ENCODE data around the gene ZNF677.
A peak's percentile ranks its signal among the peaks of the same experiment; 100 is the strongest.
"Not testable (repeated sequence)": the region's sequence is repeated elsewhere in the genome, so short reads cannot be mapped to it uniquely, and the experiment has no call there.

Gene ZNF677

GRCh38 chr19:53212703-53213320 lies 41.9 kb downstream of the ZNF677 start:
- no peaks in the 10 kb centered on the region for H3K27me3 ChIP-seq (ENCODE audit: insufficient read depth, insufficient read length)
- no peak overlapping the region for H3K4me3 ChIP-seq (ENCODE audit: insufficient read length, low read depth)
- no peak overlapping the region for H3K9ac ChIP-seq (ENCODE audit: insufficient read length, low read depth)
- no peak for DNase-seq (ENCODE audit: low read depth, low spot score)
- TF ChIP-seq ZNF274 (IDR thresholded peaks at IDR 0.05; ENCODE audit: low read depth, low read length) = peak; percentile 91
- TF ChIP-seq SUZ12 (IDR thresholded peaks at IDR 0.05; ENCODE audit: extremely low read depth, insufficient read depth, insufficient read length) = no peak
- no peaks in the 10 kb centered on the region for H3K4me1 ChIP-seq (ENCODE audit: insufficient read depth, insufficient read length)
- H3K36me3 ChIP-seq (ENCODE audit: insufficient read depth, insufficient read length, low read length) = peaks cover 15% of the 10 kb centered on the region
- H3K9me3 ChIP-seq (ENCODE audit: insufficient read depth, low read length) = peaks cover 91% of the 10 kb centered on the region

DNA sequence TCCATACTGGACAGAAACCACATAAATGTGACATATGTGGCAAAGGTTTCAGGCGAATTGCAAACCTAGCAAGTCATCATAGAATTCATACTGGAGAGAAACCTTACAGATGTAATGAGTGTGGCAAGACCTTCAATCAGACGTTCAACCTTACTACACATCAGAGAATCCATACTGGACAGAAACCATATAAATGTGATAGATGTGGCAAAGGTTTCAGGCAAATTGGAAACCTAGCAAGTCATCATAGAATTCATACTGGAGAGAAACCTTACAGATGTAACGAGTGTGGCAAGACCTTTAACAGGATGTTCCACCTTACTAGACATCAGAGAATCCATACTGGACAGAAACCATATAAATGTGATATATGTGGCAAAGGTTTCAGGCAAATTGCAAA lies 43.1 kb downstream of the ZNF677 start:
- H3K9ac ChIP-seq (ENCODE audit: insufficient read length, low read depth); H3K4me3 ChIP-seq (ENCODE audit: insufficient read length, low read depth); DNase-seq (ENCODE audit: low read depth, low spot score); H3K4me1 ChIP-seq (ENCODE audit: insufficient read depth, insufficient read length); H3K27me3 ChIP-seq (ENCODE audit: insufficient read depth, insufficient read length): not testable (repeated sequence)
- Histone ChIP-seq H3K9me3 (ENCODE audit: insufficient read depth, low read length) (peaks cover 80% of the 10 kb centered on the region), H3K36me3 (ENCODE audit: insufficient read depth, insufficient read length, low read length) (peaks cover 15% of the 10 kb centered on the region)
- TF ChIP-seq ZNF274 (IDR thresholded peaks at IDR 0.05; ENCODE audit: low read depth, low read length) = peak; percentile 73

GRCh38 chr19:53196777-53197396 lies 57.8 kb downstream of the ZNF677 start:
- DNase-seq (ENCODE audit: low read depth, low spot score) = peak; percentile 68
- Histone ChIP-seq H3K4me1 (ENCODE audit: insufficient read depth, insufficient read length) (peaks cover 3% of the 10 kb centered on the region), H3K4me3 (ENCODE audit: insufficient read length, low read depth) (peak overlapping the region; percentile 80), H3K9me3 (ENCODE audit: insufficient read depth, low read length) (peaks cover 14% of the 10 kb centered on the region; the same call in 1 of the 2 replicates), H3K36me3 (ENCODE audit: insufficient read depth, insufficient read length, low read length) (peaks cover 8% of the 10 kb centered on the region), H3K9ac (ENCODE audit: insufficient read length, low read depth) (peak overlapping the region; percentile 85), H3K27me3 (ENCODE audit: insufficient read depth, insufficient read length) (no peaks in the 10 kb centered on the region)
- TF ChIP-seq SUZ12 (IDR thresholded peaks at IDR 0.05; ENCODE audit: extremely low read depth, insufficient read depth, insufficient read length) (no peak), YY1 (IDR thresholded peaks at IDR 0.05; ENCODE audit: insufficient read depth, insufficient read length) (no peak), ZNF274 (IDR thresholded peaks at IDR 0.05; ENCODE audit: low read depth, low read length) (no peak)

DNA sequence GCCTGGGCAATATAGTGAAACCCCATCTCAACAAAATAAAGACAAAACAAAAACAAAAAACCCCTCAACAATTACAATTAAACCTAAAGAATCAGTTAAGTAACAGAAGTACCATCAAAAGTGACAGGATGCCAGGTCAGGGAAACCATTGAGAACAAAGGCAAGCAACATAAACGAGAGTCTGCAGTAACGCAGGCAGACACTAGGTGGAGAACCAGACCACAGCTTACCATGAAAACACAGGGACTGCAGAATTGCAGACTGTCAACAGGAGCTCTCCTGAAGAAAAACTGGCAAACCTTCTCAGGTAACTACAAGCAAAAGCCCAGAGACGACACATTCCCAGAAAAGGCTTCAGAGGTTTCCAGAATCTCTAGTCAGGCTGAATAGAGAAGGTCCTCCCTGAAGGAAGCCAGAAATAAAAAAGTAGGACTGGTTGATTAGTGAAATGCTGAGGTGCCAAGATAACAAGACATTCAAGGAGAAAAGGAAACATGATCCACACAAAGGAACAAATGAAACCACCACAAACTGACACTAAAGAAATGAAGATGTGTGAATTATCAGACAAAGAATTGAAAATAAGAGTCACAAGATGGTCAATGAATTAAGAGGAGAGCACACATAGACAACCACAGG lies 59.3 kb downstream of the ZNF677 start:
- TF ChIP-seq SUZ12 (IDR thresholded peaks at IDR 0.05; ENCODE audit: extremely low read depth, insufficient read depth, insufficient read length) = no peak
- no peak for TF ChIP-seq YY1 (IDR thresholded peaks at IDR 0.05; ENCODE audit: insufficient read depth, insufficient read length)
- Histone ChIP-seq H3K9me3 (ENCODE audit: insufficient read depth, low read length) (peaks cover 6% of the 10 kb centered on the region; the same call in 1 of the 2 replicates), H3K4me3 (ENCODE audit: insufficient read length, low read depth) (no peak overlapping the region), H3K9ac (ENCODE audit: insufficient read length, low read depth) (no peak overlapping the region), H3K4me1 (ENCODE audit: insufficient read depth, insufficient read length) (peaks cover 3% of the 10 kb centered on the region), H3K36me3 (ENCODE audit: insufficient read depth, insufficient read length, low read length) (peaks cover 13% of the 10 kb centered on the region), H3K27me3 (ENCODE audit: insufficient read depth, insufficient read length) (no peaks in the 10 kb centered on the region)
- DNase-seq (ENCODE audit: low read depth, low spot score) = peak; percentile 72

DNA sequence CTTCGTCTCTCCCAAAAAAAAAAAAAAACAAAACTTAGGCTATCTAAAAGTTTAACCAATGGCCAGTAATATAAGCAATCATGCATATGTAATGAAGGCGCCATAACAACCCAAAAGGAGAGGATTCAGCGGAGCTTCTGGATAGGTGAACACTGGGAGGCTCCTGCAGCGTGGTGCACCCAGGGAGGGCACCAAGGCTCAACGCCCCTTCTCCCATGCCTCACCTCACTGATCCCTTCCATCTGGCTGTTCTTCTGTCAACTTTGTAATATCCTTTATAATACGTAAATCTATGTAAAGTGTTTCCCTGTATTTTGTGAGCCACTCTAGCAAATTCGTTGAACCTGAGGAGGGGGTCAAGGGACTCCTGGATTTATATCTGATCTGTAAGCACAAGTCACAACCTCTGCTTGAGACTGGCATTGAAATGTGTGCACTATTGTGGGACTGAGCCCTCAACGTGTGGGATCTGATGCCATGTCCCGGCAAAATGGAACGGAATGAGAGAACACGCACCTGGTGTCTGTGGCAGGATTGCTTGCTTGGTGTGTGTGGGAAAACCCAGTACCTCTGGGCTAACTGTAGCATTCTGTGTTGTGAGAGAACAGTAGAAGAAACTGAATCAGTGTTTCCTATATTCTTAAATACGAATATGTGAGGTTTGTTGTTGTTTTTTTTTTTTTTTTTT lies 61.0 kb downstream of the ZNF677 start:
- TF ChIP-seq SUZ12 (IDR thresholded peaks at IDR 0.05; ENCODE audit: extremely low read depth, insufficient read depth, insufficient read length) (no peak), ZNF274 (IDR thresholded peaks at IDR 0.05; ENCODE audit: low read depth, low read length) (no peak), YY1 (IDR thresholded peaks at IDR 0.05; ENCODE audit: insufficient read depth, insufficient read length) (no peak)
- Histone ChIP-seq H3K4me3 (ENCODE audit: insufficient read length, low read depth) (no peak overlapping the region), H3K27me3 (ENCODE audit: insufficient read depth, insufficient read length) (no peaks in the 10 kb centered on the region), H3K4me1 (ENCODE audit: insufficient read depth, insufficient read length) (peaks cover 3% of the 10 kb centered on the region), H3K9me3 (ENCODE audit: insufficient read depth, low read length) (no peaks in the 10 kb centered on the region), H3K36me3 (ENCODE audit: insufficient read depth, insufficient read length, low read length) (peaks cover 14% of the 10 kb centered on the region), H3K9ac (ENCODE audit: insufficient read length, low read depth) (no peak overlapping the region)
- no peak for DNase-seq (ENCODE audit: low read depth, low spot score)

DNA sequence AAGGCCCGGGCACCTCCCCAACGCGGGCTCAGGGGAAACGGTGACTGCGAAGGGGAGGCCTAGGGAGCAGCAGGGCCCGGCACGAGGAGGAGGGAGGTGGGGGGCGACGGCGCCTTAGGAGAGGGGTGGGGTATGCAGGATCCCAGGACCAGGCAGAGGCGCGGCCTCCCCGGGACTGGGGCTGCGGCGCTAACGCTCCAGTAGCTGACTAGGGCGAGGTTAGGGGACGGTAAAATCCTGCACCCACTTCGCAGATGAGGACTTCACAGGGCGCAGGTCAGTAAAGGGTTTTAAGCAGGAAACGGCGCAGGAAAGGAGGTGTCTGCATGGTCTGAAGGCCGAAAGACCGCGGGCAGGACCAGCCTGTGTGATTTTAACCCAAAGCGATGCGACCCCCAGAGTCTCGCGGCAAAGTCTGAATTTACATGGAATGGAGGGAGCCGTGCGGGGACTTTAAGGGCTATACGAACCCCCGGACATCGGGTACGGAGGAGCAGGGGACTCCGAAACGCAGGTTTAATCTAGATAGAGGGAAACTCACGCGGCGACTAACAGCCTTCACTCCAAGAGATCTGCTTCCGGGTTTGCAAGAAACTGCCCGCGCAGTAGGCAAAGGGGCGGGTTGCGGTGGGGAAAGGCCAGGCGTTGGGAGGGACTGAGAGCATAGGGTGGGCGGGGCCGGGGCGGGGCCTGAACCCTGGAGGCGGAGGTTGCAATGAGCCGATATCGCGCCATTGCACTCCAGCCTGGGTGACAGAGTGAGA lies 61.7 kb downstream of the ZNF677 start, which contains the start of gene ZNF665:
Gene ZNF665, minus strand, starts transcription at position 588 of the 764 bp plus-strand sequence. CDS start 10,460 bp downstream, outside the sequence.
- no peak for TF ChIP-seq YY1 (IDR thresholded peaks at IDR 0.05; ENCODE audit: insufficient read depth, insufficient read length)
- TF ChIP-seq ZNF274 (IDR thresholded peaks at IDR 0.05; ENCODE audit: low read depth, low read length) = no peak
- no peak for TF ChIP-seq SUZ12 (IDR thresholded peaks at IDR 0.05; ENCODE audit: extremely low read depth, insufficient read depth, insufficient read length)
- H3K4me1 ChIP-seq (ENCODE audit: insufficient read depth, insufficient read length) = peaks cover 3% of the 10 kb centered on the region
- H3K27me3 ChIP-seq (ENCODE audit: insufficient read depth, insufficient read length) = no peaks in the 10 kb centered on the region
- peak within 1 kb of the TSS; percentile 93 for H3K9ac ChIP-seq (ENCODE audit: insufficient read length, low read depth)
- no peaks in the 10 kb centered on the region for H3K9me3 ChIP-seq (ENCODE audit: insufficient read depth, low read length)
- peak within 1 kb of the TSS; percentile 80 for H3K4me3 ChIP-seq (ENCODE audit: insufficient read length, low read depth)
- DNase-seq (ENCODE audit: low read depth, low spot score) = peak; percentile 72
- peaks cover 14% of the 10 kb centered on the region for H3K36me3 ChIP-seq (ENCODE audit: insufficient read depth, insufficient read length, low read length)
